ENCODE measurements around the gene LIMD2.

Gene LIMD2

GRCh38 chr17:63681530-63681929, 18.4 kb downstream of the LIMD2 start:
- no peak for DNase-seq (ENCODE audit: low read depth)

DNA sequence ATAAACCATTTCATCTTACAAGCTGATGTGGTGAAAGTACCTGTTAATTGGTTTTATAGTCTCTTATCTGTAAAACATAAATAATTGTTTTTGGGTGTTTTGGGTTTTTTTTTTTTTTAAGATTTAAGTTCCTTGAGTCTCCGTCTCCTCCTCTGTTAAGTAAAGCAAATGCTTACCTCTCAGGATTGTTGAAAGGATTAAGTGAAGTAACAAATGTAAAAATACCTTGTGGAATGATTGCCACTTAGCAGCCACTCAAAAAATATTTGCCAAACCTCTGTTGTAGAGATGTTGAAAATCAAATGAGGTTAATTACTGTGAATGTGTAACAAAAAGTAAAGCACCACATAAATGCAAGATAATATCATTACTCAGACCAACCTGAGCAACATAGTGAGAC, 19.2 kb downstream of the LIMD2 start:
- DNase-seq (ENCODE audit: low read depth) = no peak

DNA sequence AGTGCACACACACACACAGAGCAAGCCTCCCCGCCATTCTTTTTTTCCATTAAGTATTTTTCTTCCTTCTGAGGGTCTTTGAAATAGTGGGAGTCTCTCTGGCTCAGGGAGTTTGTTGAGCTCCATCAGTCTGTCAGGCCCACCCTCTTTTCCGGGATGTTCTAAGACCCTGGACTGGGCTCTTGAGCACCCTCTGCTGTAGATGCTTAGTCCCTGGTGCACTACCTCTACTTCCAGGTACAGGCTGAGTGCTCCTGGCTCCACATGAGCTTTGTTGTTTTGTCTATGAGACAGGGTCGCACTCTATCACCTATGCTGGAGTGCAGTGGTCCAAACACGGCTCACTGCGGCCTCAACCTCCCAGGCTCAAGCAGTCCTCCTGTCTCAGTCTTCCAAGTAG, 20.7 kb downstream of the LIMD2 start:
- no peak for DNase-seq (ENCODE audit: low read depth)

DNA sequence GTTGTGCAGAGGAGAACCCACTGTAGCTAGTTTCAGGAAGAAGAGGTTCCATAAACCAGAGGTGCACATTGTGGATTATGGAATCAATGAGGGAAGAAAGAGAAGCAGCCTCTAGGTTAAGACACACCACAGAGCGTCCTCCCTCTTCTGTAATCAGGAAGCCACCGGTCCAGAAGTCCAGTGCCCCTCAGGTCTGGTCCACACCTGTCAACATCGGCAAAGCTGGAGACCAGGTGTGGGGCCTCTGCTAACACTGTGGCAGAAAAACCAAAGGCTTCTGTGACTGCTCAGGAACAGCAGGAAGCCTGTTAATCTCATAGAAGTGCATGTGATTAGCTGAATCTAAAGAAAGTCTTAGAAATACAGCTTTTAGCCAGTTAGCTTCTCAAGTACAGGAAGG, 23.3 kb downstream of the LIMD2 start:
- DNase-seq (ENCODE audit: low read depth) = no peak

GRCh38 chr17:63675607-63676546, 24.0 kb downstream of the LIMD2 start:
- peak; percentile 4 for DNase-seq (ENCODE audit: low read depth)

- no peak for DNase-seq (ENCODE audit: low read depth)
Measured at GRCh38 chr17:63675231-63675606, 24.7 kb downstream of the LIMD2 start.

- DNase-seq (ENCODE audit: low read depth) = no peak
Measured at GRCh38 chr17:63672856-63673255, 27.1 kb downstream of the LIMD2 start.

DNA sequence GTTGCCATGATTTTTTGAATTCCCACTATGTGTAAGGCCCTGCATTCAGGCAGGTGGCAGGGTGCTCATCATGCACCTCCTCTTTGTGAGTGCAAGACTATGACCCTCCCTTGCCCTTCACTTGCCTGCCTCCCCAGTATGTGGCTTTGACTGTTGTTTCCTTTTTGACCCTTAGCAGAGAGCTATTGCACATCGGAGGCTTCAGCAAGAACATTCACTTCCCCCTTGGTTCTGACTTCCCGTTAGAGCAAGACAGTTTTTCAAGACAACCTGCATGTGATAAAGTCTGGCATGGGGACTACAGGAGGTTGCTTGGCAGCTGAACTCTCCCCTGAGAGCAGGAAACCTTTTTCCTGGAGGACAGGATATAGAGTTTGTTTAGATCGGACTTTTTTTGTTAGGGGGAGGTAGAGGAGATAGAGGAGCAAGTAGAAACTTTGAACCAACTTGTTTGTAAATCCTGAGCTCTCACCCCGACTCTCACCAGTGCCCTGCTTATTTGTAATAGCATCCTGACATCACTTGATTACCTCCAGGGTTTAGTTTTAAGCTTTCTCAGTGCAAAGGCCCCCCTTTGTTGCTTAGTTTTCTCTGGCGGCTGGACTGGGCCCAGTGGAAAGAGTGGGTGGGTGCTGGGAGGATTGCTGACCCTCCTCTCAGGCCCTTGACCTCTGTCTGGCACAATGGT, 34.3 kb downstream of the LIMD2 start:
- no peak for DNase-seq (ENCODE audit: low read depth)

GRCh38 chr17:63659850-63660249, 40.1 kb downstream of the LIMD2 start:
- DNase-seq (ENCODE audit: low read depth) = no peak

- DNase-seq (ENCODE audit: low read depth) = no peak
Measured at GRCh38 chr17:63658366-63658765, 41.6 kb downstream of the LIMD2 start.

GRCh38 chr17:63657786-63658185, 42.1 kb downstream of the LIMD2 start:
- DNase-seq (ENCODE audit: low read depth) = no peak

- no peak for DNase-seq (ENCODE audit: low read depth)
Measured at GRCh38 chr17:63653050-63653449, 46.9 kb downstream of the LIMD2 start.

GRCh38 chr17:63652106-63652505, 47.8 kb downstream of the LIMD2 start:
- DNase-seq (ENCODE audit: low read depth) = no peak

GRCh38 chr17:63649813-63650212, 50.1 kb downstream of the LIMD2 start:
- no peak for DNase-seq (ENCODE audit: low read depth)

DNA sequence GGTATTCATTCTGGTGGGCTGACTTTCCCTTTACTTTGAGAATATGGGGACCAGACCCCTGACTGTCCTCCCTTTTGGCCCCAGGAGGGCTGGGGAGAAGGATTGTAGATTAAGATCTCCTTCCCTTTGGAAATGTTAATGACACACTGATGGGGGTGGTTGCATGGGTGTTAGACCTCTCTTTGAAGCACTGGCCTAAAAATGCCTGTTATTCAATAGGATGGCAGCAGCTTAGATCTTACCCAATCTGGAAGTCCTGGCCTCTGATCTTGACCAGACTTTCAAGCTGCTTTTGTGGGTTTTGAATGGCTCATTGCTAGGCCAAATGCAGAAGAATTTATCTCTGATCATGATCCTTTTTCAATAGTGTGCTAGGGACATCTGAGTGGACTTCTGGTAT, 52.0 kb downstream of the LIMD2 start:
- DNase-seq (ENCODE audit: low read depth) = no peak

DNA sequence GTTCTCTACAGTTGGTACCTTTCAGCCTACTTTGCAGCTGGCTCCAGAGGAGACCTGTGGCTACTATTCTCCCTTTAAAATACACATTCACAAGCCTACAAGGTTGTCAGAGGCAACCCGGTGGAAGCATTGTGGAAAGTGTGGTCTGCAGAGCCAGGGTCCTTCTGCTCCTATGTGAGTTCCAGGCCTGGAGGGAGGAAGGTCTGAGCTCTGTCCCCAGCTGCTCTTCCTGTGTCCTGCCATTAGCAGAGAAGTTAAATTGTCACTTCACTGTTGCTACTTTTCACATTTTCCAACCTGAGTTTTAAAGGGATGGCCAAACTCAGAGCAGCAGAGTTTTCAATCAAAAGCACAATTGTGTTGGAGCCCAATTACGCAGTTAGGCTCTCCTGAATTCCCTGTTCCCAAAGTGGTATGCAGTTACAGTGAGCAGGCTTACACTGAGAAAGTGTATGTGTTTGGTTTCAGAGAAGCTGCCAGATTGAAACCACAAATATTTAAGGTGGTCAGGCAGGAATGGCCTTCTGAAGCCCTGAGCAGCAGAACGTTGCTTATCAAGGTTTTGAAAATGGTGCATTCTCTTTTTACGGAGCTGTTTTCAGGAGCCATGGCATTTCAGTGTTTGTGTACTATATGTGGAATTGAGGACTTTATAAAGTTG, 52.7 kb downstream of the LIMD2 start:
- DNase-seq (ENCODE audit: low read depth) = peak; percentile 24

- DNase-seq (ENCODE audit: low read depth) = no peak
Measured at GRCh38 chr17:63646488-63646806, 53.5 kb downstream of the LIMD2 start.
